SK-N-SH treated with all-trans-retinoic acid at 6 μM for 48 hours (cell line): ENCODE data around the gene BRD4.

Experiments used
- CREB5 ChIP-seq: fragments of 250-450 bp; sonication (Bioruptor Pico); IDR thresholded peaks from 2 replicates; pipeline ENCODE4 v1.5.1; 2020; ENCODE audit warnings: low read depth, mild to moderate bottlenecking, moderate library complexity
- CSRNP3 ChIP-seq: fragments of 250-450 bp; sonication (Bioruptor Pico); IDR thresholded peaks from 2 replicates; pipeline ENCODE4 v1.5.1; 2021; ENCODE audit warnings: mild to moderate bottlenecking, moderate library complexity
- ESRRG ChIP-seq: fragments of 250-450 bp; sonication (Bioruptor Pico); IDR thresholded peaks from 2 replicates; pipeline ENCODE4 v1.6.1; 2021; ENCODE audit warnings: mild to moderate bottlenecking
- GLIS3 ChIP-seq: fragments of 250-450 bp; sonication (Bioruptor Pico); IDR thresholded peaks from 2 replicates; pipeline ENCODE4 v1.5.0; 2020; ENCODE audit warnings: mild to moderate bottlenecking, moderate library complexity
- OSR1 ChIP-seq: fragments of 250-450 bp; sonication (Bioruptor Pico); IDR thresholded peaks from 2 replicates; pipeline ENCODE4 v1.8.0; 2022; ENCODE audit warnings: moderate library complexity, mild to moderate bottlenecking, inconsistent platforms
- PATZ1 ChIP-seq: fragments of 250-450 bp; sonication (Bioruptor Pico); IDR thresholded peaks from 2 replicates; pipeline ENCODE4 v1.8.0; 2020; ENCODE audit warnings: mild to moderate bottlenecking, moderate library complexity, borderline replicate concordance
- PPARA ChIP-seq: fragments of 250-450 bp; sonication (Bioruptor Pico); IDR thresholded peaks from 2 replicates; pipeline ENCODE4 v1.5.0; 2020; ENCODE audit warnings: mild to moderate bottlenecking, borderline replicate concordance
- RARB ChIP-seq: fragments of 250-450 bp; sonication (Bioruptor Pico); IDR thresholded peaks from 2 replicates; pipeline ENCODE4 v1.8.0; 2021; ENCODE audit warnings: mild to moderate bottlenecking, moderate library complexity
- TCF4 ChIP-seq: fragments of 250-450 bp; sonication (Bioruptor Pico); IDR thresholded peaks from 2 replicates; pipeline ENCODE4 v1.8.0; 2021; ENCODE audit warnings: mild to moderate bottlenecking, moderate library complexity, borderline replicate concordance
- TOX ChIP-seq: fragments of 250-450 bp; sonication (Bioruptor Pico); IDR thresholded peaks from 2 replicates; pipeline ENCODE4 v1.8.0; 2021; ENCODE audit warnings: mild to moderate bottlenecking, moderate library complexity, borderline replicate concordance
- TSHZ2 ChIP-seq: fragments of 250-450 bp; sonication (Bioruptor Pico); IDR thresholded peaks from 2 replicates; pipeline ENCODE4 v1.5.0; 2020; ENCODE audit warnings: mild to moderate bottlenecking, moderate library complexity

GRCh38 chr19:15216363-15216762 is 116.0 kb downstream of the BRD4 start:
- TF ChIP-seq RARB (CRISPR knock-in tag) (no peak), PPARA (no peak), GLIS3 (no peak), OSR1 (no peak), CSRNP3 (no peak), PATZ1 (CRISPR knock-in tag) (no peak), TCF4 (CRISPR knock-in tag) (no peak), TSHZ2 (no peak), CREB5 (CRISPR knock-in tag) (no peak), TOX (CRISPR knock-in tag) (no peak), ESRRG (CRISPR knock-in tag) (no peak)
